RPMI7951 (cell line): ENCODE measurements around the gene HNRNPUL1. TPM values are rescaled to one million over a fixed set of nuclear protein-coding genes. Genes with fewer than 3 reads are reported as not detected.
"Not testable (repeated sequence)": the region's sequence is repeated elsewhere in the genome, so short reads cannot be mapped to it uniquely, and the experiment has no call there.

Experiments
- DNase-seq: peaks from one replicate; pipeline ENCODE4 v3.0.0-alpha.2; 2012; ENCODE audit warnings: low read depth
- total RNA-seq: library from RNA; depleted of rRNA; stranded (reverse); fragments of >200 nt; shearing (Covaris generic); gene quantifications from 2 replicates; pipeline ENCODE4 v1.2.3, GENCODE V29; 2014

The HNRNPUL1 gene
- total RNA-seq, 1 experiment from 2014 or later, result 105 TPM

DNA sequence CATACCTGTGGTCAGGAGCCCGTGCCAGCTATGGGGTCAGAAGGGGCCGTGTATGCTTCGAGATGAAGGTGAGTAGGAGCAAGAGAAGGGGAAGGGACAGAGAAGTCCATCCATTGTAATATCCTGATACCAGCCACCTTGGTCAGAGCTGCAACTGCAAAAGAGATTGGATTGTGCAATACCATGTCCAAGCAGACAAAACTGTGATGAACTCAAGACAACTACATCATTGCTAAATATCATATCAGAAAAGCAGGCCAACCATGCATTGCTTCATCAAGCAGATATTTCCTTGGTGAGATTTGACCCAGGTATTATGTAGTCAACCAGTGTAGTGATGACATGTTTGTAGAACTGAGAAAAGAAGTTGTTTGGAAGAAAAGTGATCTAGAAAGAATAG, 12.1 kb downstream of the HNRNPUL1 start:
- DNase-seq, result no peak

DNA sequence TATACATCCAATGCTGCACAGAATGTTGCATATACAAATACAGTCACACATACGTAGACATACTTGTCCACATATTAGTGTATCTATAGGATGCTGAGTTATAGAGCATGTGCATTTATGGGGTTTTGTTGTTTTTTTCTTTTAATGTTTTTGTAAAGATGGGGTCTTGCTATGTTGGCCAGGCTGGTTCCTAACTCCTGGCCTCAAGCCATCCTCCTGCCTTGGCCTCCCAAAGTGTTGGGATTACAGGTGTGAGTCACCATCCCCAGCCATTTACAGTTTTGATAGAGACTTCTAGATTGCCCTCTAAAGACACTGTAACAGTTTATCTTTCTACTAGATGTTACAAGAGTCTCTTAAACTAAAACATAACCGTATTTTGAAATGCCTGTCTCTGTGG, 14.3 kb downstream of the HNRNPUL1 start:
- DNase-seq, result no peak

DNA sequence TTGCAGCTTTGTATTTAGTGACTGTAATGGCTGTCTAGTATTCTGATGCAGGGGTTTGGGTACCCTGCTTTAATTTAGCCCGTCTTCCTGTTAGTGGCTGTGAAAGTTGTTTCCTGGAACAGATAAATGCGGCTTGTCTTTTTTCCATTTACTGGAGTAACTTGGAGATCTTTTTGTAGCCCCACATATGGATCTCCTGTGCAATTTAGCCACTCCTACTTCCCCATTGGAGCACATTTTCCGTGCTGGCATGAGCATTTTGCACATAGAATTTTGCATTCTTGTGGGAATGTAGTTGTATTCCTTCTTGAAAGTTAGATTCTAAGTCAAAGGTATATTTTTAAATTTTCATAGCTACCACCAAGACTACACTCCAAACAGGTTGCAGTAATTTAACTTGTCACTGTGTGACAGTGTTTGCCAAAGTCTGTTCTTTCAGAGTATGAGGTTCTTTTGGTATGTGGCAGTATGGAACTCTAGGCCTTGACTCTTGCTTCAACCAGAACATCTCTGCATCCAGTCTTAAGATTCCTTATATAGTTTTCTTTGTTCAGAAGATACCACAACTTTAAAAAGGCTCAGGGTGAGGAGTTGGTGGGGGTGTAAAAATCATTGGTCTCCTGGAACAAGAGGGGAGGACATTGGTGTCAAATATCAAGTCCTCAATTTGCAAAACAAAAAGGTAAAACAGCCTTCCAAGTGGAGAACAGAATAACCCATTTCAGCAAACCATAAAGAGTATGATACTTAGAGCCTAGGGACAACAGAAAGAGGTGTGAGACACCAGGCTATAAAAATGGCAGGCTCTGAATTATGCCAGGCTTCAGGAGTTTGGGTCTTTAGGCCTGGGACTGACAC, 24.7 kb downstream of the HNRNPUL1 start:
- no peak for DNase-seq

DNA sequence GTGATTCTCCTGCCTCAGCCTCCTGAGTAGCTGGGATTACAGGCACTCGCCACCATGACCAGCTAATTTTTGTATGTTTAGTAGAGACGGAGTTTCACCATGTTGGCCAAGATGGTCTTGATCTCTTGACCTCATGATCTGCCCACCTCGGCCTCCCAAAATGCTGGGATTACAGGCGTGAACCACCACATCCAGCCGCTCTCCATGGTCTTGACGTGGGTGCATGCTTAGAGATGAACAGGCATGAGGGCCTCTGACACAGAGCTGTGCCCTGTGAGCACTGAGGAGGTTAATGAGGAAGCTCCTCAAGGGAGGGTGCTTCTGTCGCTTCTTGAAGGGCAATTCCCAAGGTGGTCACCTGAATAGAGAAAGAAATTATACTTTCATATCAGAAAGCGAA, 25.6 kb downstream of the HNRNPUL1 start:
- DNase-seq, result not testable (repeated sequence)

DNA sequence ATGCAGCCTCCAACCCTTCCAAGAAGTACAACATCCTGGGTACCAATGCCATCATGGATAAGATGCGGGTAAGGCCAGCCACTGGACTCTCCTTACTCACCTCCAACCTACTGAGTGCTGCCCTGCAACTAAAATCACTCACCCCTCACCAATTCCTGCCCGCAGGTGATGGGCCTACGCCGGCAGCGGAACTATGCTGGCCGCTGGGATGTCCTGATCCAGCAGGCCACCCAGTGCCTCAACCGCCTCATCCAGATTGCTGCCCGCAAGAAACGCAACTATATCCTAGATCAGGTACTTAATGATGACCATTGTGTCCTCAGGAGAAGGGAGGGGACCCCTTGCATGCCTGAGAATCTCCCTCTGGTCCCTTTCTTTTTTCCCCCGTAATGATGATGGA, 30.2 kb downstream of the HNRNPUL1 start:
- DNase-seq, result no peak

DNA sequence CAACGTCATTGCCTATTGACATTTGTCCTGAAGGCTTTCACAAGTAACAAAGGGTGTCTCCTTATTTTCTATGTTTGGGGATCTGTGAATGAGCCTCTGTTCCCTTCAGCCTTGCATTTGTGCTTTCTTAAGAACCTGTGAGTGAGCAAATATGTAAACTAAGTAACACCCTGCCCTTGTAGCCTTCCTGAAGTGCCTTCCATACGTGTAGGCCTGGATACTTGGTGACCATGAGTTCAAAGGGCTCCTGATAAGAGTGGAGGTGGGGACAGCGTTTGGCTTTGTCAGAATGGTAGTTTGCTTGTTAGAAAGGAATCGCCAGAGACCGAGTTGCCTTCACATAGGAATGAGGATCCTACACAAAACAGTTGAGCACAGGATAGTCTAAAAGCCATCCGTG, 31.3 kb downstream of the HNRNPUL1 start:
- DNase-seq, result no peak

DNA sequence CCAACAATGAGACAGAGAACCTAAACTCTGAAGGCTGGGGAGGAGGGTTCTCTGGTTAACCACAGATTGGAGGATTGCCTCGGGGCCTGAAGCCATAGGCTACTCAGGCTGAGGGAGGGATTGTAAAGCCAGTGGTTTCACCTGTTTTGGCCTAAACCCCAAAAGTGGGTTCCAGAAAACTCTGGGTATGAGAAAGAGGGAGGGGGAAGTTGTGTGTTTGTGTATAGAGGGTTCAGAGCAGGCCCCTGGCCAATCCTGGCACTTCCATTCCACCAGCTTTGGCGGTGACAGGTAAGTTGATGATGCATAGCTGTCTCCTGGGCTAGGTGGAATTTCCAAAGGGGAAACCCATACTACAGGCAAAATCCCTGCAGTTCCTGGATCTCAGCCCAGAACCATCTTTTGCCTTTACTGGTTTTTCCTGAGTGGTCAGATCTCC, 32.3 kb downstream of the HNRNPUL1 start:
- DNase-seq, result peak; percentile 24

DNA sequence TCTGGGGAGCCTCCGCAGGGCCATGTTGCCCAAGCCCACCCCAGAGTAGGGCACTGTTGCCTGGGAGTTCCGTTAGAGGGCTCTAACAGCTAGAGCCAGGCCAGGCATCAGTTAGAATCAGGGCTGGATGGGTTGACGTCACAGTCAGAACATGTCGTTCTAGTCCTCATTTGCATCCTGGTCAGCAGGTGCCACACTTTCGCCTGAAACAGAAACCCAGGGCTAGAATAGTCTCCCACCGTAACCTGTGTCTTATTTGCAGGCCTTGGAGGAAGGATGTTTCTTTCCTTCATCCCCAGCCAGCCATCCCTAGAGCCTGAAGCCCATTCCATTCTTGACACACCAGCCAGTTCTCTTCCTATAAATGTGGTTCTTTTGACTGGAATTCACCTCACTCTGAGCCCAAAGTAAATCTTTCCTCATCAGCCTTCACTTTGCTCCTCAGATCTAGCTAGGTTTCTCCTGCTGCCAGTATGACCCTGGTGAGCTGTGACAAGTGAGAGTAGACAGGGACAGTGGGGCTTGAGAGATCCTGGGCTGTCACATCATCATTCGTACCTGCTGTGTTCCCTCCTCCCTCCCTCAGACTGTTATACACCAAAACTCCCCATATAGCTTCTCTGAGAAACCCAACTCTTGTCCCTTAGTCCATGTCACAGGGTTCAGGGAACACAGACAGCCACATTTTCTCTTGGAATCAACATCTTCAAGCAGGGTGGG, 33.6 kb downstream of the HNRNPUL1 start:
- DNase-seq, result no peak

DNA sequence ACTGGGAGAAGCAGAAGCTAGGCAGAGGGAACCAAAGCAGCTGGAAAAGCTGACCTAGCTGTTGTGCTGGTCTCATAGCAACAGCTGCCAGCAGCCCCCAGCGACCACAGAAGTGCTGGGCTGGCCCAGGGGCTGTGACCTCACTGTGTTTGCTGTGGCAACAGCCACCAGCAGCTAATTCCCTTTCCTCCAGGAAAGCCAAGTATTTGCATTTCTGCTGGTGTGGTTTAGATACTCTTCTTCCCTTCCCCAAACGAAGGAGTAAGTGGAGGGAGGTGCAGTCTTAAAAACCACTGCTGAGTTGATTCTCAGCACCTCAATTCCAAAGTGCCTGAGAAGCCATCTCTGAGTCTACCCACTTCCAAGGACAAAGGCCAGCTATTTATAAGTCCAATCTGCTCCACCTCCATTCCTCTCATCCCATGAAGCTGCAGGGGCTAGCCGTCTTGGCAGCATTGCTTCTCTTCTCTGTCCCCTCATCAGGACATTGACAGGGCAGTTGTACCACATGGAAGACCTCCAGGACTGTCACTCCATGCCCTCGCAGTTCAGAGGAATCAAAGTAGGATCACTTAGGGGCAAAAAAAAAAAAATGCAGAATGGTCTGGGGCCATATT, 34.3 kb downstream of the HNRNPUL1 start:
- peak; percentile 86 for DNase-seq

DNA sequence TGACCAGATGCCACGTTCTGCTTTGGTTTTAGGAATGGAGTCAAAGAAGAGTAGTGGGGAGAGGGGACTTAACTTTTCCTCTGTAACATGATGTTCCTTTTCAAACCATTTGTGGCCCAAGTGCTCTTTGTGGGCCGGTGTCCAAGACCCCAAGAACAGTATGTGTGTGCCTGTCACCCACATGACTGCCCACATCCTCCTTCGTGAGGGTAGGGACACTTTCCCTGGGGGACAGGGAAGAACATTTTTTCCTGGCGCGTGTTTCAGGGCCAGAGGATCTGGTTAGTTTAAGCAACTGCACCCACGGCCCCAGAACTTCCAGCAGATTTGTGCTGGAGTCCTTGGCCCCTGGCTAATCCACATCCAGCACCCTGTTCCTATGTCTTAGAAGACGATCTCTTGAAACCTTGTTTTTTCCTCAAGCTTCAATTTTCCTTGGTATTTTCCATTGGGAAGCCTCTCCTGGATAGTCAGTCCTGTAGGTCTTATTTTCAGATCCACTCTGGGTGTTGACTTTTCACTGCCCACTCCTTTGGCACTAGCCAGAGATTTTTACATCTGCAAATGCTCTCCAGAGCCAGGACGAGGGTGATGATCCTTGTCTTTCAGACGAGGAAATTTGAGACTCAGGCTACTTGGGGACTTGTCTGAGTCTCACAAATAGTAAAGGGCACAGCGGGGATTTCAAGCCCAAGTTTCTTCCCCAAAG, 35.0 kb downstream of the HNRNPUL1 start:
- no peak for DNase-seq

DNA sequence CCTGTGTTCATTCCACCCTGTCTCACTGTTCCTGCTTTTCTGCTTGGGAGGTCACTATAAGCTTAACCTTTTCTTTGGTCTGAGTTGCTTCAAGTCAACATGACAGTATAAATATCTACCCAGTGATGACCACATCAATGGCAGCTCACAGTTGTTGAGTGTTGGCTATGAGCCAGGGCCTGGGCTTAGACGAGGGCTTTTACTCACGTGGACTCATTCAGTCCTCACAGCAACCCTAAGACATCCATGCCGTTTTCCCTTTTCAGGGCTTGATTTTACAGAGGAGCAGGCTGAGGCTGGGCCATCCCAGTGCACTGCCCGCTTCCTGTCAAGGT, 35.5 kb downstream of the HNRNPUL1 start:
- DNase-seq, result peak; percentile 85

DNA sequence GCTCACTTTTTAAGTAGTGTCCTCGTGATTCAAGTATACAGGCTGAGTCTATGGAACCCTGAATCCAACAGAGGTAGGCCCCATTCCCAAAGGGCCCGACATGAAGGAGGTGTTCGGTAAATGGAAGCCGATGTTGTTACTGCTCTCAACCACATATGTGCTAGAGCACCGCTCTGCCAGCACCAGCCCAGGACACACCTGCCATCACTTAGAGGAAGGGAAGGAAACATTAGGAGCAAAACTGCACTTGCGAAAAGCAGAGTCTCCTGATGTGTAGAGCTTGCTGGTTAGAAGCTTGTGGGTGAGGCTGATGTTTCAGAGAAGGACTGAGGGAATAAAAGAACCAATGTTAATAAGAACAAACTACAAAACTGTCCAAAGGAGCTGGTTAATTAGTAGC, 36.4 kb downstream of the HNRNPUL1 start:
- no peak for DNase-seq

DNA sequence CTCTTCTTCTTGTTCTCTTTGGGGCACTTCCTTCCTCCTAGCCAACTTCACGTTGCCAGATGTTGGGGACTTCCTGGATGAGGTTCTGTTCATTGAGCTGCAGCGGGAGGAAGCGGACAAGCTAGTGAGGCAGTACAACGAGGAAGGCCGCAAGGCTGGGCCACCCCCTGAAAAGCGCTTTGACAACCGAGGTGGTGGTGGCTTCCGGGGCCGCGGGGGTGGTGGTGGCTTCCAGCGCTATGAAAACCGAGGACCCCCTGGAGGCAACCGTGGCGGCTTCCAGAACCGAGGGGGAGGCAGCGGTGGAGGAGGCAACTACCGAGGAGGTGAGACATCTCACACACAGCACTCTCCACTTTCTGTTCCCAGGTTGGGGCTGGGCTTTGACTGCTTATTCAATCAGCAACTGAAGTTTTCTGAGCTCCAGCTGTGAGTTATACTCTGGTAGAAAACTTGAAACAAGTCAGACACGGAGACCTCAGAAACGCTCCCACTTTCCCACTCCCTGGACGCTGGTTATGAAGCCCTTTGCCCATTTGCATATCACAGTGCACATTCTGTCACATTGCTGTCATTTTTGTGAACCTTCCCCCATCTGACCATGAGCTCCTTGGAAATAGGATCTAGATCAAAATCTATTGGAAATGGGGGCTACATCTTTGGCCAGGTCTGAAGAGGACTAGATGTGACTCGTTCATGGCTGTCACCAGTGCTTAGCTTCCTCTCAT, 38.6 kb downstream of the HNRNPUL1 start:
- no peak for DNase-seq

DNA sequence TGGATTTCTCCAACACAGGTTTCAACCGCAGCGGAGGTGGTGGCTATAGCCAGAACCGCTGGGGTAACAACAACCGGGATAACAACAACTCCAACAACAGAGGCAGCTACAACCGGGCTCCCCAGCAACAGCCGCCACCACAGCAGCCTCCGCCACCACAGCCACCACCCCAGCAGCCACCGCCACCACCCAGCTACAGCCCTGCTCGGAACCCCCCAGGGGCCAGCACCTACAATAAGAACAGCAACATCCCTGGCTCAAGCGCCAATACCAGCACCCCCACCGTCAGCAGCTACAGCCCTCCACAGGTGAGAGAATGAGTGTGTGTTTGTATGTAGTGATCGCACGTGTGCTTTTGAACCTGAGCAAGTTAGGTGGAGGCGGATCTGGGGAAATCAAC, 39.8 kb downstream of the HNRNPUL1 start:
- no peak for DNase-seq

DNA sequence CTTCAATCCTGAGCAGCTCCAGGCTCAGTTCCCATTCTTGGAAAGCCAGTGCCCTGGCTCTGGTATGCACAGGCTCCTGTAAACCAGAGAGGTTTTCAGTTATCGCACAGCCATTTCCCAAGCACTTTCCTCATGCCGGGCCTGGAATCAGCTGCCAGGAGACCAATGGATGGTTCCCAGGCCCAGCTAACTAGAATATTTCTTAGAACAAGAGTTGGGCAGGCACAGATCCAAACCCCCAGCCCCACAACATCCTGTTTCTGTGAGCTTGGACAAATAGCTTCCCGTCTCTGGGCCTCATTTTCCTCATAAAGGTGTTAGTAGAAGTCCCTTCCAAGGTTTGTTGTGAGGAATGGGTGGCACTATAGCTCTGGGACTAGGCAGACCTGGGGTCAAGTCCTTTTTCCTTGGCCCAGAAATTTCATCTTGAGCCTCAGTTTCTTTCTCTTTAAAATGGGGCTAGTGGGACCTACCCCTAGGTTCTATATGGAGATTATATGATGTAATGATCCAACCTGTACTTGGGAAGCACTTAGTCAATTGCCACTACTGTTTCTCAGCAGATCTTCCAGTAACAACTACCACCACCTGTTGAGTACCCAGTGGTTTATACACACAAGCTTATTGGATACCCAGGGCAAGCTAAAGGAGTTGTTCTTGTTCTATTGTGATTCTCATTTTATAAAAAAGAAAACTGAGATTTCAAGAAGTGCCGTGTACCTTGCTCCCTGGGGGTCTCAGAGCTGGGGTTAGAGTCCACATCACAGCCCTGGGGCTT, 40.7 kb downstream of the HNRNPUL1 start:
- no peak for DNase-seq

DNA sequence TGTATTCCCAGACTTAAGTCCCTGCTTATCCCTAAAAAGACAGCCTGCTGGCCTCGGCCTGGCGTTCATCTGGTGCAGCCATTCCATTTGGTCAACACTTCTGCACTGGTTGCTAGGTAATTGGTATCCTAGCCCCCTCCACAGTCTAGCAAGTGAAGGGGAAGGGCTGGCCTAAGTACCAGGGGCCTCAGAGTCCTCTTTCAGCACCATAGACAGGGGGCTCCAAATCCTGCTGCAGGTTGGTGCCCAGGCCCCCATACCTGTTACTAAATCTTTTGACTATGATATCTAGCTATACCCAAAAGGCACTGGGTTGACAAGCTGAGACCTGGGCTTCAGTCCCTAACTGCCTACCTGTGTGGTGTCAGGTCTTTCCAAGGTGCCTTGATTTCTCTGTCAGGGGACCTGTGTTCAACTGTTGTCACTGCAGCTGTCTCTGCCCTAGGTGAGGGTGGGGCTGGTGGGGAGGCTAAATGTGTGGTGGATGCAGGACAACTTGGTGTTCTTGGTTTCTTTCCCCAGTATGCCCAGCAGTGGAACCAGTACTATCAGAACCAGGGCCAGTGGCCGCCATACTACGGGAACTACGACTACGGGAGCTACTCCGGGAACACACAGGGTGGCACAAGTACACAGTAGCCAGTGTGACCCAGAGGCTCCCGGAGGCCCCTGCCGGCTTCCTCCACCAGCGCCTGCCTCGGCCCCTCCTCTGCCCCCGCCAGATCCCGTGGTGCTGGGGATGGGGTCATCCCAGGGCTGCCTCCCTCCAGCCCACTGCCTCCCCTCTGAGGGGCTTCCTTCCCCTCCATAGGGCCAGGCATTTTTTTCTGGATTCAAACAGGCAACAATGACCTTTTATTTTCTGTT, 42.0 kb downstream of the HNRNPUL1 start:
- no peak for DNase-seq

DNA sequence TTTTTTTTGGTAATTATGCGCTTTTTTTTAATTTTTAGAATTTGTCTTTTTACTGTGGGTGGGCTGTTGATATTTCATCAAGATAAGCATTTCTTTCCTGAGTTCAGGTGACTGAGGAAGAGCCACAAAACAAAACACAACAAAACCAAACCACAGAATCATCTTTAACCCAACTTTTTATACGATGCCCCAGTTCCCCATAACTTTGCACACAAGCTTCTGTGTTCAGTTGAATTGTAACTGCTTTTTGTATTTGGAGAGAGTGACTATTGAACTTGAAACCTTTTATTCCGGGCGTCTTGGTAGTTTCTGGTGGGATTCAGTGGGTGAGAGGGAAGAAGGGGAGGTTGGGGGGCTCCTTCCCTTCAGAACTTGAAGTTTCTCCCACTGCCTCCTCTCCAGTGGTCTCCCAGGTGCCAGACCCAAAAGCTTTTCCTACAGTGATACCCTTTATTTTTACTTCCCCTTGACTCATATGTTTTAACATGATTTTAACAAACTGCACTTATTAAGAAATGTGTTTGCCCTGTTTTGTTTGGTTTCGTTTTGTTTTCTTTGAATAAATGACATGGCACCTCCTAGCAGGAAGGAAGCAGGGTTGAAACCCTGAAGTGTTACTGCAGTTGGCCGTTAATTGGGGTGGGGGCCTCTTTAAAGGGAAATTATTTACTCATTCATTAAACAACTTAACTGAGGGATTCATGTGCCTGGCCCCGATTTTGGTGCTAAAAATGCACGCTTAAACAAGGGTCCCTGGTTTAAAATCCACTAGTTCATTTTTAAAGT, 43.1 kb downstream of the HNRNPUL1 start:
- DNase-seq, result no peak

DNA sequence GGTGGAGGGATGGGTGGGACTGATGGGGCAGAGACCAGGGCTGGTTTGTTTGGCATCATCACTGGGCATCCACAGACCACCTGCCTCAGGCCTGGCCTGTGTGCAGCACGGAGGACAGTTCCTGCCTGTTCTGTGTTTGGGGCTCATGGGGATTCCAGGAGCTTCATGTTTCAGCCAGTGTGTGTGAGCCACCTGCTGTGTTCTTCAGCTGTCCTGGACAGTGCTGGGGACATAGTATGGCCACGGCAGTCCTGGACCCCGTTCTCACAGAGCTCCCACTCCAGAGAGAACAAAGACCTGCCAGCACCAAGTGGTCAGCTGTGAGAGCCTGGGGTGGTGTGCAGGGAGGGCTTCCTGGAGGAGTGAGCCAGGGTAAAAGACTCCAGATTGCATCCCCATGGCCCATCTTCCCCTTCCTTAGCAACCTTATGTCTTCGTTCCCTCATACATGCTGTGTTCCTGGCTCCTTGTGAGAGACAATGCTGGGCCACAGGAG, 43.8 kb downstream of the HNRNPUL1 start:
- no peak for DNase-seq
